T-helper 17 cell (primary cell): ENCODE results near the gene AHCY. TPM values are rescaled to one million over a fixed set of nuclear protein-coding genes. Genes with fewer than 3 reads are reported as not detected.
"Not testable (repeated sequence)": the region's sequence is repeated elsewhere in the genome, so short reads cannot be mapped to it uniquely, and the experiment has no call there.

ENCODE experiments used
- ATAC-seq: fragments of 150-1000 bp; cut with Tn5 transposase; 2 replicates; pipeline ENCODE4 v1.10.0; 2021; ENCODE audit warnings: mild to moderate bottlenecking, moderate library complexity
- DNase-seq, 3 donors: peaks; one replicate each; pipeline versions ENCODE4 v3.0.0 to v3.0.0-alpha.2; 2020 to 2021
- H3K9me3 ChIP-seq: one replicate; pipeline ENCODE4 v1.7.0; 2013; ENCODE audit warnings: low read length, mild to moderate bottlenecking; ENCODE audit not compliant: control insufficient read depth, poor library complexity, severe bottlenecking
- H3K27ac Mint-ChIP-seq: one replicate; pipeline ENCODE4 v1.8.0; 2022; ENCODE audit warnings: mild to moderate bottlenecking, moderate library complexity, mixed read lengths
- H3K27me3 Mint-ChIP-seq: one replicate; pipeline ENCODE4 v1.8.0; 2022; ENCODE audit warnings: mixed read lengths
- H3K36me3 Mint-ChIP-seq: one replicate; pipeline ENCODE4 v1.8.0; 2022; ENCODE audit warnings: low read depth, mixed read lengths
- H3K4me1 Mint-ChIP-seq: one replicate; pipeline ENCODE4 v1.8.0; 2022; ENCODE audit warnings: mild to moderate bottlenecking, mixed read lengths
- H3K4me3 Mint-ChIP-seq: one replicate; pipeline ENCODE4 v1.8.0; 2022; ENCODE audit warnings: mild to moderate bottlenecking, moderate library complexity, mixed read lengths
- total RNA-seq, 4 donors: library from RNA in 2 of 4; stranded (reverse) in 2 of 4; gene quantifications; one replicate each; pipeline ENCODE4 v1.2.3 and lab custom pipeline; 2022 to 2026

AHCY gene
- total RNA-seq, result 10 to 100 TPM; 15.9 to 16.6 TPM
- 17.9 to 37.2 reads per million in 2 donors for total RNA-seq (lab: John Stamatoyannopoulos, UW)

- Mint-ChIP-seq H3K36me3 (no peaks in the 10 kb centered on the region), H3K27ac (peak within 1 kb of the TSS; percentile 93), H3K27me3 (no peaks in the 10 kb centered on the region), H3K4me1 (peaks cover 5% of the 10 kb centered on the region), H3K4me3 (peak within 1 kb of the TSS; percentile 91)
- DNase-seq (peak; percentile 84 to 89 (median 89)), ATAC-seq (peak; percentile 94)
- H3K9me3 ChIP-seq, result no peaks in the 10 kb centered on the region
Observed at GRCh38 chr20:34302723-34303533, at the start of gene AHCY. TSS of gene AHCY (minus strand) at chr20:34303355. CDS start at chr20:34303270, 85 bp downstream.

DNA sequence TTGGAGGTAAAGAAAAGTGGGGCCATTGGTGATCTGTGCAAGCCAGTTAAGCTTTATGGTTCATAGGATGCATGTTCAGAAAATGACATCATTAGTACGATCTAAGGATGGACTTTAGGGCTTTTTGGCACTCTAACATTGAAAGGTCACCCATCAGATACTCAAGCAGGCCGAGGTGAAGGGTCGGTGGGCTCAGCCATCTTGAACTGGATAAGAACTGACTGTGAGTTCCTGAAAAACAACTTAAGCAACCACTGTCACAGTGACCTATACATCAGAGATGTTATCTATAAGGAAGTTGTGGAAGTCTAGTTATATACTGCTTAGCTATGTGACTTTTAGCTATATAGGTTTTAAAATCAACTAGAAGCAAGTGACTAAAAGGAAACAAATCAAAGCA lies 46.9 kb upstream of the AHCY start:
- no peak overlapping the region for H3K27ac Mint-ChIP-seq
- H3K4me3 Mint-ChIP-seq, result no peak overlapping the region
- H3K9me3 ChIP-seq, result no peaks in the 10 kb centered on the region
- no peaks in the 10 kb centered on the region for H3K36me3 Mint-ChIP-seq
- DNase-seq (no peak), ATAC-seq (peak; percentile 28)
- peaks cover 5% of the 10 kb centered on the region for H3K4me1 Mint-ChIP-seq
- H3K27me3 Mint-ChIP-seq, result no peaks in the 10 kb centered on the region

- no peak for ATAC-seq
- no peaks in the 10 kb centered on the region for H3K9me3 ChIP-seq
- no peak for DNase-seq
- Mint-ChIP-seq H3K27me3 (no peaks in the 10 kb centered on the region), H3K27ac (no peak overlapping the region), H3K36me3 (no peaks in the 10 kb centered on the region), H3K4me1 (peaks cover 8% of the 10 kb centered on the region), H3K4me3 (no peak overlapping the region)
Observed at GRCh38 chr20:34347571-34347970, 44.4 kb upstream of the AHCY start.

- H3K27me3 Mint-ChIP-seq, H3K4me1 Mint-ChIP-seq, H3K4me3 Mint-ChIP-seq, H3K27ac Mint-ChIP-seq, DNase-seq, H3K9me3 ChIP-seq, ATAC-seq, H3K36me3 Mint-ChIP-seq: not testable (repeated sequence)
Observed at GRCh38 chr20:34346533-34346865, 43.3 kb upstream of the AHCY start.

GRCh38 chr20:34345839-34346532 lies 42.8 kb upstream of the AHCY start:
- H3K4me3 Mint-ChIP-seq, DNase-seq, H3K9me3 ChIP-seq, H3K27ac Mint-ChIP-seq, H3K27me3 Mint-ChIP-seq, ATAC-seq, H3K36me3 Mint-ChIP-seq, H3K4me1 Mint-ChIP-seq: not testable (repeated sequence)

DNA sequence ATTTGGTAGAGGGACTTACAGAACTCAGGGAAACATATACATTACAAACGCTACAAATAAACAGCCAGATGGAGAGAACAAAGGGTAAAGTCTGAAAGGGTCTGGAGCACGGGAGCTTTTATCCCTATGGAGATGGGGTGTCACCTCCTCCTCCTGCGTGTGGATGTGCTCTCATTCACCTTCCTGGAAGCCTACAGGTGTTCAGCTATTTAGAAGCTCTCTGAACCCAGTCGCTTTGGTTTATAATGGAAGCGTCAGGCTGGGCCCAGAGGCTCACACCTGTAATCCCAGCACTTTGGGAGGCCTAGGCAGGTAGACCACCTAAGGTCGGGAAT lies 42.2 kb upstream of the AHCY start:
- no peak for DNase-seq
- no peak overlapping the region for H3K4me3 Mint-ChIP-seq
- no peaks in the 10 kb centered on the region for H3K9me3 ChIP-seq
- H3K36me3 Mint-ChIP-seq, result no peaks in the 10 kb centered on the region
- H3K27ac Mint-ChIP-seq, result no peak overlapping the region
- no peaks in the 10 kb centered on the region for H3K27me3 Mint-ChIP-seq
- H3K4me1 Mint-ChIP-seq, result peaks cover 8% of the 10 kb centered on the region
- no peak for ATAC-seq

DNA sequence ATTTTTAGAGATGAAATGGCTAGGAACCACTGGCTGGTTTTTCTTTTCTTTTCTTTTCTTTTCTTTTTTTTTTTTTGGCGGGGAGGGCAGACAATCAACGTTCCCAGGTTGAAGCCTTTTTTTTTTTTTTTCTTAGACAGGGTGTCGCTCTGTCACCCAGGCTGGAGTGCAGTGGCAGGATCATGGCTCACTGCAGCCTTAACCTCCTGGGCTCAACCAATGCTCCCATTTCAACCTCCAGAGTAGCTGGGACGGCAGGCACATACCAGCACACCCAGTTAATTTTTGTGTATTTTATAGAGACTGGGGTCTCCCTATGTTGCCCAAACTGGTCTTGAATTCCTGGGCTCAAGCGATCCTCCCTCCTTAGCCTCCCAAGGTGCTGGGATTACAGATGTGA lies 41.1 kb upstream of the AHCY start:
- no peaks in the 10 kb centered on the region for H3K9me3 ChIP-seq
- DNase-seq (no peak), ATAC-seq (no peak)
- Mint-ChIP-seq H3K27ac (no peak overlapping the region), H3K27me3 (no peaks in the 10 kb centered on the region), H3K4me1 (peaks cover 6% of the 10 kb centered on the region), H3K36me3 (no peaks in the 10 kb centered on the region), H3K4me3 (no peak overlapping the region)

DNA sequence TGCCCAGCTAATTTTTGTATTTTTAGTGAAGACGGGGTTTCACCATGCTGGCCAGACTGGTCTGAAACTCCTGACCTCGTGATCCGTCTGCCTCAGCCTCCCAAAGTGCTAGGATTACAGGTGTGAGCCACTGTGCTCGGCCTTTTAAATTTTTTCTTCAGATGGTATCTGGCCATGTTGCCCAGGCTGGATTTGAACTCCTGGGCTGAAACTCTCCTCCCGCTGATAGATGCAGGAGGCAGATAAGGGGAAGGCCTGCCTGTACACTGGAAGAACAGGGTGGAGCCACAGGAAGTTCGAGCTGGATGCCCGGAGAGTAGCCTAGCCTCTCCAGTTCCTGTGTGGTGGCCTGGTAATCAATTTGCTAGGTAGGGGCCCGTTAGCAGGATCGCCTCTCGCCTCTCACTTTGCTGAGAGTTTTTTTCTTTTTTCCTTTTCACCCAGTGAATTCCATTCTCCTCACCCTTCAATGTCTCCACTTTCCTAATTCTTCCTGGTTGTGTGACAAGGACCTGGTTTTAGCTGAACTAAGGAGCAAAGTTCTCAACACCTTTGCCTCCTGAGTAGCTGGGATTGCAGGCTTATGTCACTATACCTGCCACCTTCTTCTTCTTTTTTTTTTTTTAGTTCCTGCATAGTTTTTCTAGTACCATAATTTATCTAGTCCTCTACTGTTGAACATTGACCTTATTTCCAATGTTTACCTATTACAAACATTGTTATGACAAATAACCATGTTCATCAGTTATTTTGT lies 40.5 kb upstream of the AHCY start:
- no peaks in the 10 kb centered on the region for H3K9me3 ChIP-seq
- DNase-seq, result no peak
- Mint-ChIP-seq H3K4me3 (no peak overlapping the region), H3K36me3 (no peaks in the 10 kb centered on the region), H3K27ac (no peak overlapping the region), H3K27me3 (no peaks in the 10 kb centered on the region), H3K4me1 (peaks cover 6% of the 10 kb centered on the region)
- no peak for ATAC-seq

GRCh38 chr20:34341199-34341598 lies 38.0 kb upstream of the AHCY start:
- not testable (repeated sequence) for H3K27ac Mint-ChIP-seq, DNase-seq, H3K27me3 Mint-ChIP-seq, H3K4me3 Mint-ChIP-seq, ATAC-seq, H3K9me3 ChIP-seq, H3K4me1 Mint-ChIP-seq, H3K36me3 Mint-ChIP-seq

DNA sequence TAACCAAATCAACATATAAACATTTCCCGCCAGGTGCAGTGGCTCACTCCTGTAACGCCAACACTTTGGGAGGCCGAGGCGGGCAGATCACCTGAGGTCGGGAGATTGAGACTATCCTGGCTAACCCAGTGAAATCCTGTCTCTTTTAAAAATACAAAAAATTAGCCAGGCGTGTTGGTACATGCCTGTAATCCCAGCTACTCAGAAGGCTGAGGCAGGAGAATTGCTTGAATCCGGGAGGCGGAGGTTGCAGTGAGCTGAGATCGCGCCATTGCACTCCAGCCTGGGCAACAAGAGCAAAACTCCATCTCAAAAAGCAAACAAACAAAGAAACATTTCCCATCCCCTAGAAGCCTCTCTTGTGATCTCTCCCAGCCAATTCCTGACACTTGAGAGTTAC lies 37.6 kb upstream of the AHCY start:
- not testable (repeated sequence) for H3K27me3 Mint-ChIP-seq, H3K4me3 Mint-ChIP-seq, H3K4me1 Mint-ChIP-seq, H3K27ac Mint-ChIP-seq, ATAC-seq, DNase-seq, H3K9me3 ChIP-seq, H3K36me3 Mint-ChIP-seq

GRCh38 chr20:34337982-34338726 lies 35.0 kb upstream of the AHCY start:
- DNase-seq (no peak), ATAC-seq (peak; percentile 65)
- Mint-ChIP-seq H3K4me3 (no peak overlapping the region), H3K27ac (no peak overlapping the region), H3K36me3 (no peaks in the 10 kb centered on the region), H3K4me1 (peaks cover 3% of the 10 kb centered on the region), H3K27me3 (no peaks in the 10 kb centered on the region)
- no peaks in the 10 kb centered on the region for H3K9me3 ChIP-seq

DNA sequence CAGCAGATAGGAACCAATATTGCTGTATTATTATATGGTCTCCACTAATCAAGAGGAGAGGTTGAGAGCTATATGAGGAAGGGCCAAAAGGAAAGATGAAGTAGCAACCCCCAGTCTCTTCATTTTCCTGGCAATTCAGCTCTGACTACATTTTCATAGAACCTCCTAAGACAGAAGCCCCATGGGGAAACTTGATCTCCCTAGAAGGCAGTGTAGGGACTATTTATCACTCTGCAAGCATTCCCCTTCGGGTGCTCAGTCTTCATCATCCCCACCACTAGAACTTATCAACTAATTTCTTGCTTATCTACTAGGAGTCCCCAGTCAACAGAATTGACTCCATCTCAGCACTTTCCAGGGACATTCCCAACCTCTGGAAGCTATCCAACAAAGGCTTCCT lies 34.4 kb upstream of the AHCY start:
- Mint-ChIP-seq H3K36me3 (no peaks in the 10 kb centered on the region), H3K4me1 (peaks cover 3% of the 10 kb centered on the region), H3K27me3 (no peaks in the 10 kb centered on the region), H3K4me3 (no peak overlapping the region), H3K27ac (no peak overlapping the region)
- DNase-seq (no peak), ATAC-seq (no peak)
- H3K9me3 ChIP-seq, result no peaks in the 10 kb centered on the region
